Measurements from ENCODE around the gene CRIP2.

The CRIP2 gene

GRCh38 chr14:105498430-105499255, 24.0 kb downstream of the CRIP2 start:
- DNase-seq (ENCODE audit: low read depth in 2 of 2): no peak

DNA sequence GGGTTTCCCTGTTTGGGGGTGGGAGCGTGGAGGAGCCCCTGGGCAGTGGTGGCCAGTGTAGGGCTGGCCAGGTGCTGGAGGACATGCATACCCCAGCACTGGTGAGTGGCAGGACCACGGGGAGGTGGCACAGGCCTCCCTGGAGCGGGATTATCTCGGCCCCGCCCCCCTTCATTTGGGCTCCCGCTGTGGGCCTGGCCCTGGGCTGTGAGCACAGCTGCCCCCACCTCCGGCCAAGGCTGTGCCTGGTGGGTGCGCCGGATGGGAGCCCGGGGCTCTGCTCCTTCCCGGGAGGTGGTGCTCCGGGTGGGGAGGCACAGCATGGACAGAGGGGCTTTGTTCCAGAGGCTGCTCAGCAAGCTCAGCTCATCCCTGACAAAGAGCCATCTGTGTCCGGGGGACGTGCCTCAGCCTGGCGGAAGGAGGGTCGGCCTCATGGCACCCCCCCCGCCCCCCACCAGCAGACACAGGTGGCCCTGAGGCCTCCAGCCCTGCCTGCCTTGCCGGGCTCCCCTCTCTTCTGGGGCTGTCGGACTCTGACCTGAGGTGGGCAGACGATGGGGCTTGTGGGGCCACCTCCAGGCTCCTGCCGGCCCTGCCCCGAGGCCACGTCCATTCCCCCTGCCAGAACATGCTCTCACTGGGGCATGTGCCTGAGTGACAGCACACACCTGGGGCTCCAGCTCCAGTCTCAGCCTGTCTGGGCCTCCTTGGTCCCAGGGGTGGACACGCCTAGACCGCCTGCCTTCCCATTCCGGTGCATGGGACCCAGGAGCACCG, 24.8 kb downstream of the CRIP2 start:
- no peak for DNase-seq (ENCODE audit: low read depth in 2 of 2)

DNA sequence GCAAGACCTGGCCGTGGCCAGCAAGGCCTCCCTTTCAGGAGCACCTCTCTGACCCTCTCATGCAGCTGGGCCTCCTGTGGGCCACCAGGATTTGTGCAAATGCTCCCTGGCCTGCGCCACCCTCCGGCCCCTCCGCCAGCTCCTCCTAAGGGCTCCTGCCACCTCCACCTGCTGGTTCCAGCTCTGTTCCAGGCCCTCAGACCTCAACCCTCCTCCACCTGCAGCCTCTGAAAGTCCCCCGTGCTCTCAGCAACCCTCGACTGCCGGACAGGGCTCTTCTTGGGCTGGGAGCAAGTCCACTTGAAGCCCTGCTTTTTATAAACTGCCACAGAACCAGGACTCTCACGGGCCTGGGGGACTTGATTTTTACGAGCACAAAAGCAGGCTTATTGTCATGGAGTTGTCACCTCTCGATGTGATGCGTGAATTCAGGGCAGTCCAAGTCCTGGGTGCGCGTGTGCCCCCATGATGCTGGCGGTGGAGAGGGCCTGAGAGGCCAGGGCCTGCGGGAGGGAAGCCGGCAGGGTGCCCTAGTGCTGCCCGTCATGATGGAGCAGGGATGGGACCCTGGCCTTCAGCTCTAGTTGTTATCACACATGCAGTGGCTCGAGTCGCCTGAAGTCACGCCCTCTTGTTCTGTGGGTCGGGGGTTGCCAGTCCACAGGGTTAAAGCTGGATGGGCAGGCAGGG, 25.6 kb downstream of the CRIP2 start:
- no peak for DNase-seq (ENCODE audit: low read depth in 2 of 2)

GRCh38 chr14:105500726-105501101, 26.1 kb downstream of the CRIP2 start:
- no peak for DNase-seq (ENCODE audit: low read depth in 2 of 2)

- DNase-seq (ENCODE audit: low read depth in 2 of 2): no peak
These were observed 27.1 kb downstream of the CRIP2 start for GRCh38 chr14:105501504-105502291.

GRCh38 chr14:105502446-105503295, 28.1 kb downstream of the CRIP2 start:
- DNase-seq (ENCODE audit: low read depth in 2 of 2): no peak

DNA sequence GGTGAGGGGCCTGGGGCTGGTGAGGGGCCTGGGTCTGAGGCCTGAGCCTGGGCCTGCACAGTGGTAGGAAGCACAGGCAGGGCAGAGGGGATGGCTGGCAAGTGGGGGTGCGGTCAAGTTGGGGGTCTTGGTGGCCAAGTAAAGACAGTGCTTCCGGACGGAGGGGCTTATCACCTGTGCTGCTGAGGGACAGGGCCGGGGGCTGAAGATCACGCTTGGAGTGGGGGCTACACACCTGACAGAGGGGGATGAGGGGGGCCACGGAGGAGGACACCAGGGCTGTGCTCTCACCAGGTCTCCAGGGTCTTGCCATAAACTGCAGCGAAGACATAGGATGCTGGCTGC, 28.6 kb downstream of the CRIP2 start:
- DNase-seq (ENCODE audit: low read depth in 2 of 2): no peak

DNA sequence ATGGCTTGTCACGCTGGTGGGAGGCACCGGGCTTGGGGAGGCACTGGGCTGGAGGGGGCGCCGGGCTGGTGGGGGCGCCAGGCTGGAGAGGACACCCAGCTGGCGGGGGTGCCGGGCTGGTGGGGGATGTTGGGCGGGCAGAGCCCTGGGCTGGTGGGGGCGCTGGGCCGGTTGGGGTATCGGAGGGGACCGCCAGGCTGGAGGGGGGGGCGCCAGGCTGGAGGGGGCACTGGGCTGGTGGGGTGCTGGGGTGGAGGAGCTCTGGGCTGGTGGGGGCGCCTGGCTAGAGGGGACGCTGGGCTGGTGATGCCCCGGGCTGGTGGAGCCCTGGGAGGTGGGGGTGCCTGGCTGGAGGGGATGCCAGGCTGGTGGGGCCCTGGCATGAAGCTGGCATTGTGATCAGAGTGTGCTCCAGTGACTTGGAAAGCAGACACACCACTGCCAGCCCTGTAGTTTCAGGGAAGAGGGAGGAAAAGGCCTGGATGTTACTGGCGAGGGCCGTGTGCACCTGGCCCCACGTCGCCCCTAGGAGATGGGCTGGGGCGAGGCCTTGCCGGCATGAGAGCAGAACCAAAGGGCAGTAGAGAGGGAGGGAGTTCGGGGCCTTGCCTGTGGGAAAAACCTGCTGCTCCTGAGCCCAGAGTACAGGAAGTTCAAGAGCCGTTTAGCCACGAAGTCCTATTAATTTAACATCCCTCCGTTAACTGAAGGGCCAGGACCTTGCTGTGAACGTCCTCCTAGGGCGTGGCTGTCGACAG, 29.5 kb downstream of the CRIP2 start:
- no peak for DNase-seq (ENCODE audit: low read depth in 2 of 2)

DNA sequence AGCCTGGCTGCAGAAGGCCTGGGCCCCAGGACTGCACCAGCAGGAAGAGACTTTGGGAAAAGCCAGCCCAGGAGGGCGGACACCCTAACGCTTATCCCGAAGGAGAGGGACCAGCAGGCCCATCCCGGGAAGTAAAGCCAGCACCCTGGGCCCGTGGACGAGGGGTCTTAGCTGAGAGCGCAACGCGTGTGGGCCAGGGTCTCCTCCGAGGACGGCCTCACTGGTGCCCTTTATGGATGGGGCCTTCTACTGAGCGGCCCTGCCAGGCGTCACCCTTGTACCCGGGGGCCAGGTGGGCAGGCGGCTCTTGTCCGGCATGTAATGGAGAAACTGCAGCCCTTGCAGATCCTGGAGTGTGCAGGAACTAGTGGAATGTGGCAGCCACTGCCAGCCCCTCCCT, 30.5 kb downstream of the CRIP2 start:
- DNase-seq (ENCODE audit: low read depth in 2 of 2): no peak

- DNase-seq (ENCODE audit: low read depth in 2 of 2): no peak
These were observed 32.6 kb downstream of the CRIP2 start for GRCh38 chr14:105507247-105507646.

GRCh38 chr14:105508069-105508468, 33.4 kb downstream of the CRIP2 start:
- no peak for DNase-seq (ENCODE audit: low read depth in 2 of 2)

GRCh38 chr14:105508601-105509000, 34.0 kb downstream of the CRIP2 start:
- no peak for DNase-seq (ENCODE audit: low read depth in 2 of 2)

GRCh38 chr14:105517096-105517495, 42.5 kb downstream of the CRIP2 start:
- DNase-seq (ENCODE audit: low read depth in 2 of 2): no peak

DNA sequence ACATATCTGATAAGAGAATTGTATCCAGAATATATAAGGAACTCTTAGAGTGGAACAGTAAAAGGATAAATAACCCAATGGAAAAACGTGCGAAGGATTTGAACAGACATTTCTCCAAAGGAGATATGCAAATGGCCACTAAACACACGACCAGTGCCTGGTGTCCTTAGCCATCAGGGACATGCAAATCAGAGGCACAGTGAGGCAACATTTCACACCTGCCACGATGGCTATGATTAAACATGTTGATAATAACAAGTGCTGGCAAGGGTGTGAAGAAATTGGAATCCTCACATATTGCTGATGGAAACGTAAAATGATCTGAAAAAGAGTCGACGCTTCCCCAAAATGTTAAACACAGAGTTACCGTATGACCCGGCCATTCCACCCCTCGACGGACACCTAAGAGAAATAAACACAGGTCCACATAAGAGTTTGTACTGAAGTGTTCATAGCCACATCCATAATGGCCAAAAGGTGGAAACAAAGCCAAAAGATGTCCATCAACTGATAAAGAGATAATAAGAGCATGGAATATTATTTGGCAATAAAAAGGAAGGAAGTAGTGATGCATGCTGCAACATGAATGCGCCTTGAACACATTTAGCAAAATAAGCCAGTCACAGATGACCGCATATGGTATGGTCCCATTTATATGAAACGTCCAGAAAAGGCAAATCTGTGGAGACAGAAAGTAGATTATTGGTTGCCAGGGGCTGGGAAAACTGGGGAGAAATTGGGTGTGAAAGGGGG, 45.5 kb downstream of the CRIP2 start:
- DNase-seq (ENCODE audit: low read depth in 2 of 2): no peak

- no peak for DNase-seq (ENCODE audit: low read depth in 2 of 2)
These were observed 50.7 kb downstream of the CRIP2 start for GRCh38 chr14:105525326-105525725.

DNA sequence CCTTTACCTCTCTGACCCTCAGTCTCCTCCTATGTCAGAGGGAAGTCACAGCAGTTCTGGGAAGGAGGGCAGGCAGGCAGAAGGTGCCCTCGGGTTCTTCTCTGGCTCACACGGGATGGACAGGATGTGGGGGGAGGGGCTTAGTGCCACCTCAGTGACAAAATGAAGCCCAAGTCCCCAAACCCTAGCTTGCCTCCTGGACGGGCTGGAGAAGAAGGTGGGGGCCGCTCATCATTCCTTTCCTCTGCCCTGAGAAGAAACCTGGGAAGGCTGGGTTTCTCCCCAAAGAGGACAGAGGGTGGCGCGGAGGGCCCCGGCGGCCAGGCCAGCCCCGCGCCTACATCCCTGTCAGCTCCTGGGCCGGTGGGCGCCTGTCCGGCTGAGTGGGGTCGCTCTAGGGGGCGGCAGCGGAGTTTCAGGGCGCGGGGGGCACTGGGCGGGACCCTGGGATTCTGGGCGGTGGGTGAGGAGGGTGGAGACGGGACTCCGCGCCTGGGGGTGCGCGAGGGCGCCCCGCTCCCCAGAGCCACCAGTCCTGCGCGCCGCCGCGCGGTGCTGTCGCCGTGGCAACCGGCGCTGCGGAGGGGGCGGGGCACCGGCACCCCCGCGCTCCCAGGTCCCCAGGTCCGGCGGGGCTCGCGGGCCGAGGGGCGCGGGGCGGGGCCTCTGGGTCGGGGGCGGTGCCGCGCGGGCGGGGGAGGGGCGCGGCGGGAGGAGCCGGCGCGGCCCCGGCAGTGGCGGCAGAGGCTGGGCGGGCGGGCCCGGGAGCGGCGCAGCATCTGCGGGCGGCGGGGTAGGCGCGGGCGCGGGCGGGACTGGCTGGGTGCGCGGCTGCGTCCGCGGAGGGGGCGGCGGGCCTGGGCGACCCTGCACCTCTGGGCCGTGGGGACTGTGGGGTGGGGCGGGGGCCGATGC, 51.5 kb downstream of the CRIP2 start, which contains the start of gene TMEM121:
TMEM121 (plus strand) TSS at position 723 of the 915 bp plus-strand sequence. CDS start 2,252 bp downstream, outside the sequence.
- no peak for DNase-seq (ENCODE audit: low read depth in 2 of 2)

DNA sequence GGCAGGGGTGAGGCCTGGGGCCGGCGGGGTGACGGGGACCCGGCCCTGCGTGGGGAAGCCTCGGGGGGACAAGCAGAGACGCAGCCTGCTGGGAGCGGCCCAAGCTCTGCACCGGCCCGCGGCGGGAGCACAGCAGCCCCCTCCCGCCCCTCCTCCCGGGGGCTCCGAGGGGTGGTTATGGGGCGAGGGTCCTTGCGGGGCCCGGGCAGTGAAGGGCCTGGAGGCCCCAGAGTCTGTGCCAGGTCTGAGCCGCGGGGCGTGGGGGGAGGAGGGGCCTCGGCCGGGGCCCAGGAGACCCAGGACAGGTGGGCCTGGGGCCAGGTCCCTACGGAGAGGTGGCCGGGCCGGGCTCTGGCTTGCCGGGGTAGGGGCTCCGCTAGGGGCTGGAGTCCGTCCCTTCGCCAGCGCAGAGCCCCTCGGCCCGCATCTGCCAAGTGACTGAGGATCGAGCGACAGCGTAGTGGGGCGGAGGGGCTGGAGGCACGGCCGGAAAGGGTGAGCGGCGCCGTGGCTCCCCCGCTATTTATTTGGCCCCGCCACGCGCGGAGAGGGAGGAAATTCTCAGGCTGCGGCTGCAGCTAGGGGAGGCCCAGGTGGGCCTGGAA, 52.3 kb downstream of the CRIP2 start:
- DNase-seq (ENCODE audit: low read depth in 2 of 2): no peak

GRCh38 chr14:105527381-105527825, 52.8 kb downstream of the CRIP2 start:
- no peak for DNase-seq (ENCODE audit: low read depth in 2 of 2)
